SU-DHL-6 (cell line): ENCODE results near the gene GALR2.

Source experiments
- H2AFZ ChIP-seq: fragments of 200-600 bp; sonication (generic); 2 replicates; pipeline ENCODE4 v1.6.1; 2014; ENCODE audit warnings: low read depth, mild to moderate bottlenecking, moderate library complexity, mixed read lengths, antibody characterized with exemption, low read length; ENCODE audit not compliant: severe bottlenecking
- H3F3A ChIP-seq: fragments of 200-600 bp; shearing (Covaris generic); 2 replicates; pipeline ENCODE4 v1.6.0; 2016; ENCODE audit warnings: antibody characterized with exemption, mild to moderate bottlenecking; ENCODE audit not compliant: insufficient read depth
- H3K27ac ChIP-seq: fragments of 200-600 bp; sonication (generic); 2 replicates; pipeline ENCODE4 v1.5.1; 2016; ENCODE audit warnings: low read depth, mild to moderate bottlenecking, low read length, moderate library complexity, mixed read lengths
- H3K27me3 ChIP-seq: fragments of 200-600 bp; sonication (generic), shearing (Covaris generic); 2 replicates; pipeline ENCODE4 v1.6.0; 2014; ENCODE audit warnings: mild to moderate bottlenecking, low read length
- H3K36me3 ChIP-seq: fragments of 200-600 bp; sonication (generic); 2 replicates; pipeline ENCODE4 v1.6.1; 2014; ENCODE audit warnings: mild to moderate bottlenecking, low read length, mixed read lengths
- H3K4me2 ChIP-seq: fragments of 300-600, 200-600 bp; shearing (Covaris generic), sonication (generic); 2 replicates; pipeline ENCODE4 v1.6.0; 2014; ENCODE audit warnings: low read length, low read depth, mild to moderate bottlenecking; ENCODE audit not compliant: poor library complexity, severe bottlenecking
- H3K4me3 ChIP-seq: fragments of 200-600 bp; sonication (generic); 2 replicates; pipeline ENCODE4 v1.5.1; 2014; ENCODE audit warnings: antibody characterized with exemption, low read length, mild to moderate bottlenecking, mixed read lengths; ENCODE audit not compliant: insufficient read depth, poor library complexity, severe bottlenecking
- H3K79me2 ChIP-seq: fragments of 200-600 bp; sonication (generic); 2 replicates; pipeline ENCODE4 v1.6.1; 2014; ENCODE audit warnings: mild to moderate bottlenecking, low read length, moderate library complexity; ENCODE audit not compliant: insufficient read depth
- H3K9ac ChIP-seq: fragments of 200-600 bp; sonication (generic); 2 replicates; pipeline ENCODE4 v1.7.0; 2014; ENCODE audit warnings: mild to moderate bottlenecking, low read length
- H3K9me2 ChIP-seq: fragments of 200-600 bp; sonication (generic); replicated peaks from 2 replicates; pipeline ENCODE4 v1.6.1; 2014; ENCODE audit warnings: low read length; ENCODE audit not compliant: insufficient read depth
- H3K9me3 ChIP-seq: fragments of 200-600 bp; sonication (generic); 2 replicates; pipeline ENCODE4 v1.6.1; 2014; ENCODE audit warnings: low read length, mixed read lengths; ENCODE audit not compliant: insufficient read depth
- H4K20me1 ChIP-seq: fragments of 200-600 bp; sonication (generic); 2 replicates; pipeline ENCODE4 v1.6.1; 2014; ENCODE audit warnings: low read depth, mild to moderate bottlenecking, antibody characterized with exemption, low read length, moderate library complexity, mixed read lengths
- EZH2phosphoT487 ChIP-seq: fragments of 200-600 bp; sonication (generic), shearing (Covaris generic); conservative IDR thresholded peaks from 2 replicates; pipeline ENCODE4 v1.6.1; 2018; ENCODE audit warnings: mild to moderate bottlenecking, antibody characterized with exemption, low read length, moderate library complexity, mixed read lengths
- TF ChIP-seq, protein P1 (sequence below): fragments of 200-600 bp; sonication (generic); IDR thresholded peaks from one replicate; pipeline ENCODE4 v1.5.1; 2017; ENCODE audit warnings: antibody characterized with exemption, mild to moderate bottlenecking, low read length, moderate library complexity; ENCODE audit not compliant: insufficient read depth, poor library complexity, severe bottlenecking

The GALR2 gene

DNA sequence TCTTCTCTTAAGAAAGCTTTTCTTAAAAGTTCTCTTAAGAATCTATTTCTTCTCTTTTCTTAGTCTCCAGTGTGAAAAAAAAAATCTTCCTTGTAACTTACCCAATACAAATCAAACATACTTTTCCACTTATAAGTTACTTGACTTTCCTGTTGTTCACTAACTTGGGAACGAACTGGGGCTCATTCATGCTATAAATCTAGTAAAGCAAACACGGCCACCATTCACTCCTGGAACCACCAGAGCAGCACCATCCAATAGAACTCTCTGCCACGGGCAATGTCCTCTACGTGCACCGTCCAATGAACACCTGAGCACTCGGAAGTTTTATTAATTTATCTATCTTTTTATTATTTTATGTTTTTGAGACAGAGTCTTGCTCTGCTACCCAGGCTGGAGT lies 23.0 kb upstream of the GALR2 start:
- Histone ChIP-seq H4K20me1 (no peaks in the 10 kb centered on the region), H3K79me2 (no peaks in the 10 kb centered on the region), H3K27me3 (no peaks in the 10 kb centered on the region), H3K36me3 (peaks cover 16% of the 10 kb centered on the region; the same call in 1 of the 2 replicates), H3K9ac (no peak overlapping the region), H3K27ac (no peak overlapping the region), H3K9me2 (no peaks in the 10 kb centered on the region), H3K4me2 (no peak overlapping the region), H3F3A (no peaks in the 10 kb centered on the region; the same call in 1 of the 2 replicates), H2AFZ (no peak overlapping the region), H3K9me3 (no peaks in the 10 kb centered on the region), H3K4me3 (no peak overlapping the region)
- TF ChIP-seq, protein P1, sequence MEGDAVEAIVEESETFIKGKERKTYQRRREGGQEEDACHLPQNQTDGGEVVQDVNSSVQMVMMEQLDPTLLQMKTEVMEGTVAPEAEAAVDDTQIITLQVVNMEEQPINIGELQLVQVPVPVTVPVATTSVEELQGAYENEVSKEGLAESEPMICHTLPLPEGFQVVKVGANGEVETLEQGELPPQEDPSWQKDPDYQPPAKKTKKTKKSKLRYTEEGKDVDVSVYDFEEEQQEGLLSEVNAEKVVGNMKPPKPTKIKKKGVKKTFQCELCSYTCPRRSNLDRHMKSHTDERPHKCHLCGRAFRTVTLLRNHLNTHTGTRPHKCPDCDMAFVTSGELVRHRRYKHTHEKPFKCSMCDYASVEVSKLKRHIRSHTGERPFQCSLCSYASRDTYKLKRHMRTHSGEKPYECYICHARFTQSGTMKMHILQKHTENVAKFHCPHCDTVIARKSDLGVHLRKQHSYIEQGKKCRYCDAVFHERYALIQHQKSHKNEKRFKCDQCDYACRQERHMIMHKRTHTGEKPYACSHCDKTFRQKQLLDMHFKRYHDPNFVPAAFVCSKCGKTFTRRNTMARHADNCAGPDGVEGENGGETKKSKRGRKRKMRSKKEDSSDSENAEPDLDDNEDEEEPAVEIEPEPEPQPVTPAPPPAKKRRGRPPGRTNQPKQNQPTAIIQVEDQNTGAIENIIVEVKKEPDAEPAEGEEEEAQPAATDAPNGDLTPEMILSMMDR, result no peak
- TF ChIP-seq EZH2phosphoT487, result no peak

DNA sequence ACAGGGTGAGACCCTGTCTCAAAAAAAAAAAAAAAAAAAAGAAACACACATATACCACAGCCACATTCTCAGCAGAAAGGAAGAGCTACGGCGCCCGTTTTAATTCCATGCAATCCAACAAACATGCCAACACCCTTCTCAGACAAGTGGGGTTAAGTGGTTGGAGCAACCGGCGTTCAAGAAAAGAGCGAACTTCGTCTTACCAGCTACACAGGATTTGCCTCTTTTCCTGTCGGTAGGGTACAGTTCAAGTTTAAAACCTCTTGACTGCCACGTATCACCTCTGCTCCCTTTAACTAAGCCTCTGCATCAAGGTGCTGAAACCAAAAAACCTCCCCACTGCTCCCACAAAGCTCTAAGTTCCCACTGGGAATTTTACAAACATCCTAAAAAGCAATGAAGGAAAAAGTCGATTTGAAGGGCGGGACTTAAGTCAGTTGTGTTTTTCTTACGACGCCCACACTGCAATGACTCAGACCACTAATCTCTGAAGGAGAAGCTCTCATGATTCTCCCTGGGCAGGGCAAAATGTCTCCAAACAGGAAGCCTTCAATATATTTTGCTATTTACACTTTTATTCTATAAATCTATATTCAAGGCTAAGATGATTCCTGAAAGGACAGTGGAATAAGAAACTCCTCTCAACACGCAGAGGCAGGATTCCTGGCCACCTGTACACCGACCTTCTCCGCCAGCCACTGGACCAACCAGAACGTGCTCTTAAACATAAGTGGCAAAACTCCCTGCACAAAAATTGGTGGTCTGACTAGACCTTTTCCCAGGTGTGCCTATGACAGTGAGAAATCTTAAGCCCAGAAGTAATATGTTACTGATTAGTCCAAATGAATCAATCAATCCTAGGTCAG lies 21.1 kb upstream of the GALR2 start:
- no peak overlapping the region for H2AFZ ChIP-seq
- H3K9me3 ChIP-seq, result no peaks in the 10 kb centered on the region
- H3K79me2 ChIP-seq, result no peaks in the 10 kb centered on the region
- H3K4me3 ChIP-seq, result no peak overlapping the region
- H3K4me2 ChIP-seq, result no peak overlapping the region
- TF ChIP-seq, protein P1, result no peak
- no peak for TF ChIP-seq EZH2phosphoT487
- H3K27ac ChIP-seq, result no peak overlapping the region
- no peak overlapping the region for H3K9ac ChIP-seq
- no peaks in the 10 kb centered on the region for H4K20me1 ChIP-seq
- H3K9me2 ChIP-seq, result no peaks in the 10 kb centered on the region
- no peaks in the 10 kb centered on the region; the same call in 1 of the 2 replicates for H3F3A ChIP-seq
- no peaks in the 10 kb centered on the region for H3K27me3 ChIP-seq
- peaks cover 22% of the 10 kb centered on the region for H3K36me3 ChIP-seq

DNA sequence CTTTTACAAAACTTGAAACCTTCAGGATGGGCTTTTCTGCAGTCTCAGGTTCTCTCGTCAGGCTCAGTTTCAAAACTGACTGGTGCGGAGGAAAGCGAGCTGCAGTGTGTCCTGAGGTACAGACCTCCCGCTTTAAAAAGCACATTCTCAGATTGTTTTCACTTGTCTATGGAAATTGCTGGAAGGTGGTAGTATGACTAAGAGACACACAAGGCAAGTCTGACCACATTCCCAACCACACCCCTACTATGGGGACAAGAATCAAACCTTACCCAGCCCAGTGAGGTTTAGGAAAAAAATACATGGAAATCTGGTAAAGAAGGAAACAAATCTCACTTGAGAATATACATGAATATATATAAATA lies 20.5 kb upstream of the GALR2 start:
- TF ChIP-seq, protein P1, result no peak
- TF ChIP-seq EZH2phosphoT487, result no peak
- H3K36me3 ChIP-seq, result peaks cover 23% of the 10 kb centered on the region
- no peaks in the 10 kb centered on the region for H3K9me3 ChIP-seq
- H2AFZ ChIP-seq, result no peak overlapping the region
- H3K4me2 ChIP-seq, result no peak overlapping the region
- no peaks in the 10 kb centered on the region for H3K27me3 ChIP-seq
- no peak overlapping the region for H3K27ac ChIP-seq
- H3F3A ChIP-seq, result no peaks in the 10 kb centered on the region; the same call in 1 of the 2 replicates
- no peak overlapping the region for H3K4me3 ChIP-seq
- H4K20me1 ChIP-seq, result no peaks in the 10 kb centered on the region
- H3K79me2 ChIP-seq, result no peaks in the 10 kb centered on the region
- H3K9ac ChIP-seq, result no peak overlapping the region
- H3K9me2 ChIP-seq, result no peaks in the 10 kb centered on the region
